Uterus (tissue), 4 donors: Measurements from ENCODE around the gene TRAM1L1. TPM values are rescaled to one million over a fixed set of nuclear protein-coding genes. Genes with fewer than 3 reads are reported as not detected.
A peak's percentile ranks its signal among the peaks of the same experiment; 100 is the strongest.

Experiments used
- DNase-seq, 2 donors: peaks; one replicate each; pipeline ENCODE4 v3.0.0-alpha.2; 2019 to 2020
- H3K27ac ChIP-seq, 2 donors: fragments of 200-600 bp; sonication (generic); 1 replicate in 1 of 2; 2 replicates in 1 of 2; pipeline ENCODE4 v1.5.1; 2016 to 2018
- H3K27me3 ChIP-seq, 2 donors: fragments of 200-600 bp; sonication (generic); one replicate each; pipeline ENCODE4 v1.5.1; 2018 to 2019; ENCODE audit warnings: control low read depth in 1 of 2
- H3K36me3 ChIP-seq, 2 donors: fragments of 200-600 bp; sonication (generic); one replicate each; pipeline ENCODE4 v1.5.1; 2019; ENCODE audit warnings: control low read depth in 1 of 2
- H3K4me1 ChIP-seq, 2 donors: fragments of 200-600 bp; sonication (generic); one replicate each; pipeline ENCODE4 v1.5.1; 2018 to 2019; ENCODE audit warnings: control low read depth in 1 of 2
- H3K4me3 ChIP-seq, 2 donors: fragments of 200-600 bp; sonication (generic); 1 replicate in 1 of 2; 2 replicates in 1 of 2; pipeline ENCODE4 v1.5.1; 2018 to 2019; ENCODE audit warnings: mild to moderate bottlenecking in 1 of 2
- H3K9me3 ChIP-seq, 2 donors: fragments of 200-600 bp; sonication (generic); one replicate each; pipeline ENCODE4 v1.5.1; 2019; ENCODE audit warnings: control low read depth in 1 of 2
- POLR2A ChIP-seq, 2 donors: fragments of 450-650 bp; IDR thresholded peaks; one replicate each; pipeline ENCODE4 v1.6.1; 2016; ENCODE audit warnings: antibody characterized with exemption in 2 of 2, mild to moderate bottlenecking in 1 of 2, moderate library complexity in 1 of 2
- intact Hi-C: fragments of 100-400 bp; cut with DNase I; formaldehyde crosslinking; loops from one replicate; pipeline ENCODE4 v1.15.1; 2023; ENCODE audit warnings: low total_unique reads
- total RNA-seq, 4 donors: library from RNA; depleted of rRNA in 3 of 4; stranded (reverse); fragments of >200 nt in 3 of 4; gene quantifications; one replicate each; pipeline versions ENCODE4 v1.1.0 to v1.2.4, GENCODE V29; 2014 to 2023
- TF ChIP-seq, protein P1 (sequence below), 4 experiments: fragments of 200-600 bp in 2 of 4; fragments of 450-650 bp in 2 of 4; sonication (generic) in 2 of 4; IDR thresholded peaks; one replicate each; pipeline ENCODE4 v1.5.1; 2016 to 2019; ENCODE audit warnings: antibody characterized with exemption in 4 of 4, mild to moderate bottlenecking in 2 of 4, moderate library complexity in 1 of 4
- donor health status: DM: yes; HTN: yes; CAD: no.

The TRAM1L1 gene
- 10 to 100 TPM in 1 of 4 donors, 1 to 10 TPM in 2, not detected in 1; 1.1 to 13.5 (median 2.8) TPM for total RNA-seq

- peak within 1 kb of the TSS in 1 of 2 donors; percentile 58 for H3K27ac ChIP-seq
- H3K27me3 ChIP-seq, result no peaks in the 10 kb centered on the region
- intact Hi-C loops, result no loop called here
- peak; percentile 19 to 44 for DNase-seq
- no peaks in the 10 kb centered on the region for H3K4me1 ChIP-seq
- H3K9me3 ChIP-seq, result no peaks in the 10 kb centered on the region
- TF ChIP-seq, protein P1, sequence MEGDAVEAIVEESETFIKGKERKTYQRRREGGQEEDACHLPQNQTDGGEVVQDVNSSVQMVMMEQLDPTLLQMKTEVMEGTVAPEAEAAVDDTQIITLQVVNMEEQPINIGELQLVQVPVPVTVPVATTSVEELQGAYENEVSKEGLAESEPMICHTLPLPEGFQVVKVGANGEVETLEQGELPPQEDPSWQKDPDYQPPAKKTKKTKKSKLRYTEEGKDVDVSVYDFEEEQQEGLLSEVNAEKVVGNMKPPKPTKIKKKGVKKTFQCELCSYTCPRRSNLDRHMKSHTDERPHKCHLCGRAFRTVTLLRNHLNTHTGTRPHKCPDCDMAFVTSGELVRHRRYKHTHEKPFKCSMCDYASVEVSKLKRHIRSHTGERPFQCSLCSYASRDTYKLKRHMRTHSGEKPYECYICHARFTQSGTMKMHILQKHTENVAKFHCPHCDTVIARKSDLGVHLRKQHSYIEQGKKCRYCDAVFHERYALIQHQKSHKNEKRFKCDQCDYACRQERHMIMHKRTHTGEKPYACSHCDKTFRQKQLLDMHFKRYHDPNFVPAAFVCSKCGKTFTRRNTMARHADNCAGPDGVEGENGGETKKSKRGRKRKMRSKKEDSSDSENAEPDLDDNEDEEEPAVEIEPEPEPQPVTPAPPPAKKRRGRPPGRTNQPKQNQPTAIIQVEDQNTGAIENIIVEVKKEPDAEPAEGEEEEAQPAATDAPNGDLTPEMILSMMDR (IDR thresholded peaks at IDR 0.05), result no peak
- no peak for TF ChIP-seq POLR2A (IDR thresholded peaks at IDR 0.05)
- peak within 1 kb of the TSS; percentile 53 to 61 for H3K4me3 ChIP-seq
- no peaks in the 10 kb centered on the region for H3K36me3 ChIP-seq
Observed at GRCh38 chr4:117084866-117085701, at the start of gene TRAM1L1. TSS of gene TRAM1L1 (minus strand) at chr4:117085576. CDS start at chr4:117085393, 183 bp downstream.

GRCh38 chr4:117134386-117134785 is 49.0 kb upstream of the TRAM1L1 start:
- no peaks in the 10 kb centered on the region for H3K9me3 ChIP-seq
- intact Hi-C loops, result no loop called here
- no peak for DNase-seq
- H3K27ac ChIP-seq, result no peak overlapping the region
- TF ChIP-seq POLR2A (IDR thresholded peaks at IDR 0.05), result no peak
- TF ChIP-seq, protein P1 (IDR thresholded peaks at IDR 0.05), result no peak
- no peaks in the 10 kb centered on the region for H3K4me1 ChIP-seq
- H3K4me3 ChIP-seq, result no peak overlapping the region
- no peaks in the 10 kb centered on the region for H3K36me3 ChIP-seq
- no peaks in the 10 kb centered on the region for H3K27me3 ChIP-seq

GRCh38 chr4:117096886-117097285 is 11.5 kb upstream of the TRAM1L1 start:
- intact Hi-C loops, result no loop called here
- Histone ChIP-seq H3K4me3 (no peak overlapping the region), H3K36me3 (no peaks in the 10 kb centered on the region), H3K27ac (no peak overlapping the region), H3K27me3 (peaks cover 0 to 5% of the 10 kb centered on the region in 2 donors), H3K9me3 (no peaks in the 10 kb centered on the region), H3K4me1 (no peaks in the 10 kb centered on the region)
- no peak for DNase-seq
- TF ChIP-seq, protein P1 (IDR thresholded peaks at IDR 0.05), result no peak
- no peak for TF ChIP-seq POLR2A (IDR thresholded peaks at IDR 0.05)

DNA sequence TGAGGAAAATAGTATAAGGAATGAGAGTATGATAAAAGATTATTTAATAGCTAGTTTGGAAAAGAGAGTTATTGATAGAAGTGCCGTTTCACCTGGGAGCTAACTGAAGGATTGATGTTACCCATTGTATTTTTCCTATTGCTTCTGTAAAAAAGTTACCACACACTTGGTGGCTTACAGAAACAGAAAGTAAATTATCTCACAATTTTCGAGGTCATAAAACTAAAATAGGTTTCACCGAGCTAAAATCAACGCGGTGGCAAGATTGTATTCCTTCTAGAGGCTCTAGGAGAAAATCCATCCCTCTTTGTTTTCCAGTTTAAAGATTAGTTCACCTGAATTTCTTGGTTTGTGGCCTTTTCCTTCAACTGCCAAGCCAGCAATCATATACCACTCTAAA is 11.1 kb upstream of the TRAM1L1 start:
- H3K27me3 ChIP-seq, result peaks cover 0 to 5% of the 10 kb centered on the region in 2 donors
- intact Hi-C loops, result no loop called here
- H3K27ac ChIP-seq, result no peak overlapping the region
- TF ChIP-seq POLR2A (IDR thresholded peaks at IDR 0.05), result no peak
- TF ChIP-seq, protein P1 (IDR thresholded peaks at IDR 0.05), result no peak
- no peak for DNase-seq
- no peaks in the 10 kb centered on the region for H3K9me3 ChIP-seq
- H3K4me3 ChIP-seq, result no peak overlapping the region
- H3K36me3 ChIP-seq, result no peaks in the 10 kb centered on the region
- no peaks in the 10 kb centered on the region for H3K4me1 ChIP-seq

DNA sequence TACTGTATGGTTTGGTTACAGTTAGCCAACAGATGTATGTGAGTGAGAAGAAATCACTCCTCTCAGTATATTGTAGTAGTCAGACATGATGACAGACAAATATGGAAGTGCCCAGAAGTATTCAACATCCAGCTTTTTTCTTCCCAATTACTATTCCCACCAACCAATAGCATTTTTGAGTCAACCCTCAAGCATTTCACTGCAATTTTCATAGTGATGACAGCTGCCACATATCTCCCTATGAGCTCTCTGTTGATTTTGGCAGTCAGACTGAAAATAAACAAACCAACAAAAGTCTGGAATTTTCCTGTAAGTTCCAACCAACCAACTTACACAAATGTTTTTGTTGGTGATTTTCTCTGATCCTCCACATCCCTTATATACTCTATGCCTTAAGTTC is 8.2 kb upstream of the TRAM1L1 start:
- intact Hi-C loops, result no loop called here
- H3K4me1 ChIP-seq, result no peaks in the 10 kb centered on the region
- TF ChIP-seq, protein P1 (IDR thresholded peaks at IDR 0.05), result no peak
- DNase-seq, result no peak
- H3K4me3 ChIP-seq, result no peak overlapping the region
- no peaks in the 10 kb centered on the region for H3K27me3 ChIP-seq
- H3K27ac ChIP-seq, result no peak overlapping the region
- H3K9me3 ChIP-seq, result no peaks in the 10 kb centered on the region
- H3K36me3 ChIP-seq, result no peaks in the 10 kb centered on the region
